ENCODE results near the gene ZNF783.

- TF ChIP-seq CTCF (IDR thresholded peaks at IDR 0.05; ENCODE audit: low read depth, low read length, poor library complexity, severe bottlenecking): no peak
- TF ChIP-seq EZH2phosphoT487 (IDR thresholded peaks at IDR 0.05; ENCODE audit: borderline replicate concordance, low read length): no peak
Measured at GRCh38 chr7:149289262-149289661, 27.3 kb downstream of the ZNF783 start.
